ENCODE results near the gene CEL.

CEL gene

DNA sequence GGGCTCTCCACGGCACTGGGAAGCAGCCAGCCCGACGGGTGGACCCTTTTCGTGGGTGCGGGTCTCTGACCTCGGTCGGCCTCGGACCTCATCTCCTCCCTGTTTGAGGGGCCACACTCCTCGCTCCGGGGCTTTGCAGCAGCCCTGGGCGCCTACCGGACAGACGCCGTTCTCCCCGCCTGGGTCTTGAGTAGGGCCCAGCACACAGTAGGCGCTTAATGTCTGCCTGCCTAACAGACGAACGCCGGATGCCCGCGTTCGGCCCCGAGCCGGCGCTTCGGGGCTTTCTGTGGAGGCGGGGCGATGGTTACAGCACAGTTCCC is 31.8 kb upstream of the CEL start (continued):
- TF ChIP-seq PPARA (CRISPR knock-in tag; IDR thresholded peaks at IDR 0.05; ENCODE audit: borderline replicate concordance) (no peak), TSHZ2 (CRISPR knock-in tag; IDR thresholded peaks at IDR 0.05) (no peak), ZNF565 (CRISPR knock-in tag; conservative IDR thresholded peaks at IDR 0.05; ENCODE audit: low read depth) (no peak), CSDC2 (CRISPR knock-in tag; IDR thresholded peaks at IDR 0.05) (no peak), ARNTL (CRISPR knock-in tag; IDR thresholded peaks at IDR 0.05; ENCODE audit: borderline replicate concordance, low read depth) (no peak)

DNA sequence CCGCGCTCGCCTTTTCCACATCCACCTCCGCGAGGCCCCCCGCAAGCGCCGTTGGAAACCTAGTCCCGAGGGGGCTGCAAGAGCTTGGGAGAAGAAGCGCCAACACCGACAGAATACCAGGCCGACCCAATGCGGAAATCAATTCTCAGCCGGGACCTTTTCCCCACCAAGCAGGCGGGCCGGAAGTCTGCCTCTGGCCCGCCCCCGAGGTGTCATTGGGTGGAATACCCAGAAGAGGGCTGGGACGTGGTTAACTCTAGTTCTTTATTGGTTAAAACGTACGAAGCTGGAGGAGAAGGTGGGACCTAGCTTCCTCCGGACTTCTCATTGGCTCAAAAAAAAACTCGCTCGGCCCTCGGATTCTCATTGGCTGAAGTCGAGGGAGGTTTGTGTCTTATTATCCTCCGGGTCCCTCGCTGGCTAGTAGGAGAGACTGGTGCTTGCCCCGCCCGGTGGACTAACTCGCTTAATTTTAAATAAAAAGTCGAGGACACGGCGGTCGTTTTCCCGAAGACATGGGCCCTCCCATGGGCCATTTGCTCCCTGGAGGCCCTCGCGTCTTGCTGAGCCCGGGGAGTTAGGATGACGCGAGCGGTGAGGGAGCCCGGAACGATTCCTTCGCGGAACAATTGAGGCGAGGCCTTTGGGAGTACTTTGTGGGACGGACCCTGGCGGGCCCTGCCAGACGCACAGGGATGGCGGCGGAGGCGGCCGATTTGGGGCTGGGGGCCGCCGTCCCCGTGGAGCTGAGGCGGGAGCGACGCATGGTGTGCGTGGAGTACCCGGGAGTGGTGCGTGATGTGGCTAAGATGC is 31.3 kb upstream of the CEL start, which contains the start of gene GTF3C5:
TSS of gene GTF3C5 (plus strand) at position 681 of the 813 bp plus-strand sequence. CDS start at position 696, 15 bp downstream.
- ATAC-seq, result peak; percentile 99

DNA sequence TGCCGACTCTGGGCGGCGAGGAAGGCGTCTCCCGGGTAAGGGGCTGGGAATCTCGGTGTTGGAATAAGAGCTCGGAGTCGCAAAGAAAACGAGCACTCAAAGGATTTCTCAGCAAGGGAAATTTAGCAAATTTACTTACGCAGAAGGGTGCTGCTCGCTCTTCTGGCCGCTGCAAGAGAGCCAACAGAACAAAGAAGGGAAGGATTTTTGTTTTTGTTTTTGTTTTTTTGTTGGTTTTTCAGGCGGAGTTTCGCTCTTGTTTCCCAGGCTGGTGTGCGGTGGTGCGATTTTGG is 30.7 kb upstream of the CEL start:
- ATAC-seq, result peak; percentile 3; the same call in 2 of the 3 replicates
- TF ChIP-seq ZFP3 (CRISPR knock-in tag; IDR thresholded peaks at IDR 0.05) (peak; percentile 1; the same call in 1 of the 2 replicates), RARB (CRISPR knock-in tag; IDR thresholded peaks at IDR 0.05) (no peak), ZNF565 (CRISPR knock-in tag; conservative IDR thresholded peaks at IDR 0.05; ENCODE audit: low read depth) (no peak), GLIS3 (CRISPR knock-in tag; IDR thresholded peaks at IDR 0.05) (no peak), ESRRG (CRISPR knock-in tag; IDR thresholded peaks at IDR 0.05) (no peak), OSR1 (CRISPR knock-in tag; IDR thresholded peaks at IDR 0.05) (no peak), SNAI2 (CRISPR knock-in tag; IDR thresholded peaks at IDR 0.05) (no peak), PPARA (CRISPR knock-in tag; IDR thresholded peaks at IDR 0.05; ENCODE audit: borderline replicate concordance) (no peak), ISL1 (CRISPR knock-in tag; IDR thresholded peaks at IDR 0.05) (no peak), CSDC2 (CRISPR knock-in tag; IDR thresholded peaks at IDR 0.05) (no peak), TCF4 (CRISPR knock-in tag; IDR thresholded peaks at IDR 0.05; ENCODE audit: borderline replicate concordance) (0 out of 2 replicates have a peak, but pooled peaks have one; percentile 2), ZNF8 (CRISPR knock-in tag; IDR thresholded peaks at IDR 0.05) (no peak), TOX (CRISPR knock-in tag; IDR thresholded peaks at IDR 0.05; ENCODE audit: borderline replicate concordance) (no peak), BACH2 (CRISPR knock-in tag; IDR thresholded peaks at IDR 0.05; ENCODE audit: borderline replicate concordance) (no peak)
- TF ChIP-seq, protein P1, sequence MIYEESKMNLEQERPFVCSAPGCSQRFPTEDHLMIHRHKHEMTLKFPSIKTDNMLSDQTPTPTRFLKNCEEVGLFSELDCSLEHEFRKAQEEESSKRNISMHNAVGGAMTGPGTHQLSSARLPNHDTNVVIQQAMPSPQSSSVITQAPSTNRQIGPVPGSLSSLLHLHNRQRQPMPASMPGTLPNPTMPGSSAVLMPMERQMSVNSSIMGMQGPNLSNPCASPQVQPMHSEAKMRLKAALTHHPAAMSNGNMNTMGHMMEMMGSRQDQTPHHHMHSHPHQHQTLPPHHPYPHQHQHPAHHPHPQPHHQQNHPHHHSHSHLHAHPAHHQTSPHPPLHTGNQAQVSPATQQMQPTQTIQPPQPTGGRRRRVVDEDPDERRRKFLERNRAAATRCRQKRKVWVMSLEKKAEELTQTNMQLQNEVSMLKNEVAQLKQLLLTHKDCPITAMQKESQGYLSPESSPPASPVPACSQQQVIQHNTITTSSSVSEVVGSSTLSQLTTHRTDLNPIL (CRISPR knock-in tag; IDR thresholded peaks at IDR 0.05; ENCODE audit: low read depth), result no peak

More for the DNA sequence above, 31.3 kb upstream of the CEL start, which contains the start of gene GTF3C5:
- no peak for TF ChIP-seq ARNTL (CRISPR knock-in tag; IDR thresholded peaks at IDR 0.05; ENCODE audit: borderline replicate concordance, low read depth)
- no peak for TF ChIP-seq CSDC2 (CRISPR knock-in tag; IDR thresholded peaks at IDR 0.05)
- TF ChIP-seq ZNF8 (CRISPR knock-in tag; IDR thresholded peaks at IDR 0.05), result no peak
- no peak for TF ChIP-seq TOX (CRISPR knock-in tag; IDR thresholded peaks at IDR 0.05; ENCODE audit: borderline replicate concordance)
- no peak for TF ChIP-seq POU6F1 (CRISPR knock-in tag; IDR thresholded peaks at IDR 0.05; ENCODE audit: borderline replicate concordance, low read depth)
- TF ChIP-seq ZFP30 (CRISPR knock-in tag; IDR thresholded peaks at IDR 0.05), result no peak
- TF ChIP-seq BACH2 (CRISPR knock-in tag; IDR thresholded peaks at IDR 0.05; ENCODE audit: borderline replicate concordance), result no peak
- TF ChIP-seq, protein P2, sequence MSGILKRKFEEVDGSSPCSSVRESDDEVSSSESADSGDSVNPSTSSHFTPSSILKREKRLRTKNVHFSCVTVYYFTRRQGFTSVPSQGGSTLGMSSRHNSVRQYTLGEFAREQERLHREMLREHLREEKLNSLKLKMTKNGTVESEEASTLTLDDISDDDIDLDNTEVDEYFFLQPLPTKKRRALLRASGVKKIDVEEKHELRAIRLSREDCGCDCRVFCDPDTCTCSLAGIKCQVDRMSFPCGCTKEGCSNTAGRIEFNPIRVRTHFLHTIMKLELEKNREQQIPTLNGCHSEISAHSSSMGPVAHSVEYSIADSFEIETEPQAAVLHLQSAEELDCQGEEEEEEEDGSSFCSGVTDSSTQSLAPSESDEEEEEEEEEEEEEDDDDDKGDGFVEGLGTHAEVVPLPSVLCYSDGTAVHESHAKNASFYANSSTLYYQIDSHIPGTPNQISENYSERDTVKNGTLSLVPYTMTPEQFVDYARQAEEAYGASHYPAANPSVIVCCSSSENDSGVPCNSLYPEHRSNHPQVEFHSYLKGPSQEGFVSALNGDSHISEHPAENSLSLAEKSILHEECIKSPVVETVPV (CRISPR knock-in tag; IDR thresholded peaks at IDR 0.05), result no peak
- peak; percentile 69; the same call in 1 of the 2 replicates for TF ChIP-seq ZFP3 (CRISPR knock-in tag; IDR thresholded peaks at IDR 0.05)
- 0 out of 2 replicates have a peak, but pooled peaks have one; percentile 28 for TF ChIP-seq ZNF70 (CRISPR knock-in tag; IDR thresholded peaks at IDR 0.05)
- TF ChIP-seq TSHZ2 (CRISPR knock-in tag; IDR thresholded peaks at IDR 0.05), result no peak
- TF ChIP-seq TCF4 (CRISPR knock-in tag; IDR thresholded peaks at IDR 0.05; ENCODE audit: borderline replicate concordance), result peak; percentile 41; the same call in 1 of the 2 replicates
- no peak for TF ChIP-seq OSR1 (CRISPR knock-in tag; IDR thresholded peaks at IDR 0.05)
- no peak for TF ChIP-seq ZC3H10 (CRISPR knock-in tag; IDR thresholded peaks at IDR 0.05)
- TF ChIP-seq SNAI2 (CRISPR knock-in tag; IDR thresholded peaks at IDR 0.05), result no peak

All from SK-N-SH treated with all-trans-retinoic acid at 6 μM for 48 hours (cell line).